GM10266 (cell line): ENCODE results near the gene KPNA3.
"Not testable (repeated sequence)": the region's sequence is repeated elsewhere in the genome, so short reads cannot be mapped to it uniquely, and the experiment has no call there.

Source experiments
- DNase-seq: peaks from one replicate; pipeline ENCODE4 v3.0.0; 2012; ENCODE audit errors: extremely low spot score
- CTCF ChIP-seq: IDR thresholded peaks from 2 replicates; pipeline ENCODE4 v1.5.1; 2012; ENCODE audit warnings: mild to moderate bottlenecking, low read depth; ENCODE audit not compliant: control insufficient read depth, insufficient read depth; ENCODE audit errors: missing control alignments

Gene KPNA3

GRCh38 chr13:49806126-49806536, 13.6 kb upstream of the KPNA3 start:
- no peak for TF ChIP-seq CTCF
- no peak for DNase-seq

GRCh38 chr13:49803047-49803446, 10.6 kb upstream of the KPNA3 start:
- DNase-seq = not testable (repeated sequence)

GRCh38 chr13:49802426-49802825, 9.9 kb upstream of the KPNA3 start:
- no peak for TF ChIP-seq CTCF
- DNase-seq = no peak

- DNase-seq = peak; percentile 58
Measured at GRCh38 chr13:49791711-49792549, 552 bp downstream of the KPNA3 start.

GRCh38 chr13:49791315-49791710, 1.2 kb downstream of the KPNA3 start:
- peak; percentile 56 for TF ChIP-seq CTCF
- peak; percentile 64 for DNase-seq

More at GRCh38 chr13:49791711-49792549, 552 bp downstream of the KPNA3 start:
- no peak for TF ChIP-seq CTCF

GRCh38 chr13:49789968-49790367, 2.5 kb downstream of the KPNA3 start:
- TF ChIP-seq CTCF = no peak
- no peak for DNase-seq

- TF ChIP-seq CTCF = no peak
- DNase-seq = no peak
Measured at GRCh38 chr13:49786401-49787008, 6.0 kb downstream of the KPNA3 start.
